Activated naive CD4-positive, alpha-beta T cell treated with anti-CD3 and anti-CD28 coated beads, Interleukin-2, amount 50 U/mL, for 16 hours (primary cell): ENCODE results near the gene EBF3.

Source experiments
- DNase-seq: peaks from one replicate; pipeline ENCODE4 v3.0.0-alpha.2; 2020

EBF3 gene

GRCh38 chr10:129958629-129959543 lies 5.2 kb downstream of the EBF3 start:
- no peak for DNase-seq

- DNase-seq = no peak
Measured at GRCh38 chr10:129958148-129958628, 5.9 kb downstream of the EBF3 start.

- no peak for DNase-seq
Measured at GRCh38 chr10:129956876-129957673, 7.0 kb downstream of the EBF3 start.

GRCh38 chr10:129956286-129956670 lies 7.8 kb downstream of the EBF3 start:
- no peak for DNase-seq

GRCh38 chr10:129955601-129956285 lies 8.3 kb downstream of the EBF3 start:
- no peak for DNase-seq

GRCh38 chr10:129954492-129955315 lies 9.4 kb downstream of the EBF3 start:
- DNase-seq = no peak

- no peak for DNase-seq
Measured at GRCh38 chr10:129953119-129954051, 10.7 kb downstream of the EBF3 start.

- DNase-seq = no peak
Measured at GRCh38 chr10:129952378-129953118, 11.5 kb downstream of the EBF3 start.

GRCh38 chr10:129951970-129952265 lies 12.2 kb downstream of the EBF3 start:
- DNase-seq = no peak

- no peak for DNase-seq
Measured at GRCh38 chr10:129951101-129951969, 12.7 kb downstream of the EBF3 start.

GRCh38 chr10:129950676-129951075 lies 13.4 kb downstream of the EBF3 start:
- DNase-seq = no peak

- no peak for DNase-seq
Measured at GRCh38 chr10:129949891-129950291, 14.2 kb downstream of the EBF3 start.

GRCh38 chr10:129949411-129949810 lies 14.7 kb downstream of the EBF3 start:
- DNase-seq = no peak

- no peak for DNase-seq
Measured at GRCh38 chr10:129946859-129947258, 17.2 kb downstream of the EBF3 start.

GRCh38 chr10:129945941-129946760 lies 17.9 kb downstream of the EBF3 start:
- no peak for DNase-seq

GRCh38 chr10:129945526-129945925 lies 18.5 kb downstream of the EBF3 start:
- no peak for DNase-seq

GRCh38 chr10:129945064-129945463 lies 19.0 kb downstream of the EBF3 start:
- no peak for DNase-seq

GRCh38 chr10:129944456-129944855 lies 19.6 kb downstream of the EBF3 start:
- DNase-seq = no peak
